Neutrophil (primary cell): ENCODE results near the gene HMGN3.

ENCODE experiments used
- H3K27ac ChIP-seq: fragments of 200-600 bp; sonication (generic); 2 replicates; pipeline ENCODE4 v1.5.1; 2016; ENCODE audit warnings: mild to moderate bottlenecking, moderate library complexity
- H3K27me3 ChIP-seq: fragments of 200-600 bp; sonication (generic); 2 replicates; pipeline ENCODE4 v1.6.0; 2016; ENCODE audit warnings: mild to moderate bottlenecking
- H3K36me3 ChIP-seq: fragments of 200-600 bp; sonication (generic); 2 replicates; pipeline ENCODE4 v1.5.1; 2017
- H3K4me1 ChIP-seq, 2 experiments: fragments of 200-600 bp in 1 of 2; sonication (generic) in 1 of 2; 1 replicate in 1 of 2; 2 replicates in 1 of 2; pipeline versions ENCODE4 v1.5.1 to v1.6.1; 2013 to 2016; ENCODE audit warnings: low read depth in 1 of 2, low read length in 1 of 2, mild to moderate bottlenecking in 1 of 2, moderate library complexity in 1 of 2; ENCODE audit not compliant: control insufficient read depth in 1 of 2, insufficient read depth in 1 of 2
- H3K4me3 ChIP-seq, 2 experiments: fragments of 200-600 bp in 1 of 2; sonication (generic) in 1 of 2; 1 replicate in 1 of 2; 2 replicates in 1 of 2; pipeline ENCODE4 v1.5.1; 2013 to 2016; ENCODE audit warnings: low read depth in 1 of 2, low read length in 1 of 2, mild to moderate bottlenecking in 1 of 2, moderate library complexity in 1 of 2
- H3K9me3 ChIP-seq: fragments of 200-600 bp; sonication (generic); 2 replicates; pipeline ENCODE4 v1.5.1; 2016
- CTCF ChIP-seq: fragments of 200-600 bp; sonication (generic); IDR thresholded peaks from 2 replicates; pipeline ENCODE4 v1.5.1; 2016; ENCODE audit warnings: antibody characterized with exemption

The HMGN3 gene

DNA sequence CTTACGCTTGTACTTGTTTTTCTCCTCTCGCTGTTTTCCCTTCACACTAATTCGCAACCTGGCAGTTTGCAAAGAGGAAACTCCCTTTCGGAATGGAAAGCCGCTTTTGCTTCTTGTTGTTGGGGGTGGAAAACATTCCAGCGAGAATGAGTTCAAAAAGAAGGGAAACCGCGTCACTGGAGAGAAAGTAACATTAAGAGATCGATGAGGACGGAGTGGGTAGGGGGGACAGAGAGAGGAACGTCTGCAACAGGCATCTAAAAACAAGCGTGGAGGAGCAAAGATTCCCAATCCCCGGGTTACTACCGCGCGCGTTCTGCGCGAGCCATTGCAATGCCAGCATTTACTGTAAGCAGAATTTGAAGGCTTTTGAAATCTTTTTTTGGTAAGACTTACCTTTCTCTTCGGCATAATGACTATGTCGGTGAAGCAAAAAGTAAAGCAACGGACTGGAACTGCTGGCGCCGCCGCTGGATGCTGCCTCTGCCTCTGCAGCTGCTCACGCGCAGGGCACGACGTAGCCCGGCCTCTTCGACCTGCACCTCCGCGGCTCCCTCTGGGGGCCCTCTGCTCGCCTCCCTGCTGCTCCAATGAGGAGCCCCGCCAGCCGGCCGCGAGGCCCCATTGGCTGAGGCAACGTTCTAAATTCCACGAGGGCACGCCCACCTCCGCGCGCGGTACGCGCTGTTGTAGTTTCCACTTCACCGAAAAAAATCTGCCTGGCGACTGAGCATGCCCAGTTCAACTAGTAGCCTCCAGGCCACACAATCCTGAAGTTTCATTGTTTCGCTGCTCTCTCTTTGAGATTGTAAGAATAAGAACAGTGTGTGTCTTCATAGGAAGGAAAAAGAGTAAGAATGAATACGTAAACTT, at the start of gene HMGN3:
HMGN3 (minus strand) TSS at position 533 of the 873 bp plus-strand sequence.
- Histone ChIP-seq H3K4me1 (peaks cover 3 to 13% of the 10 kb centered on the region in 2 experiments), H3K4me3 (peak within 1 kb of the TSS; percentile 57 to 58), H3K36me3 (no peaks in the 10 kb centered on the region), H3K9me3 (no peaks in the 10 kb centered on the region), H3K27ac (no peak within 1 kb of the TSS), H3K27me3 (peaks cover 23% of the 10 kb centered on the region)
- no peak for TF ChIP-seq CTCF

GRCh38 chr6:79280756-79281155, 46.3 kb upstream of the HMGN3 start:
- Histone ChIP-seq H3K4me3 (no peak overlapping the region), H3K4me1 (no peaks in the 10 kb centered on the region), H3K9me3 (no peaks in the 10 kb centered on the region), H3K27me3 (no peaks in the 10 kb centered on the region), H3K27ac (no peak overlapping the region), H3K36me3 (no peaks in the 10 kb centered on the region)
- TF ChIP-seq CTCF = no peak

GRCh38 chr6:79277109-79277508, 42.6 kb upstream of the HMGN3 start:
- Histone ChIP-seq H3K4me3 (no peak overlapping the region), H3K4me1 (no peaks in the 10 kb centered on the region), H3K36me3 (no peaks in the 10 kb centered on the region), H3K27ac (no peak overlapping the region), H3K9me3 (no peaks in the 10 kb centered on the region), H3K27me3 (no peaks in the 10 kb centered on the region)
- no peak for TF ChIP-seq CTCF

- Histone ChIP-seq H3K4me3 (no peak overlapping the region), H3K36me3 (no peaks in the 10 kb centered on the region), H3K4me1 (no peaks in the 10 kb centered on the region), H3K27me3 (no peaks in the 10 kb centered on the region), H3K9me3 (no peaks in the 10 kb centered on the region), H3K27ac (no peak overlapping the region)
- TF ChIP-seq CTCF = no peak
These were observed 35.4 kb upstream of the HMGN3 start for GRCh38 chr6:79269877-79270276.

DNA sequence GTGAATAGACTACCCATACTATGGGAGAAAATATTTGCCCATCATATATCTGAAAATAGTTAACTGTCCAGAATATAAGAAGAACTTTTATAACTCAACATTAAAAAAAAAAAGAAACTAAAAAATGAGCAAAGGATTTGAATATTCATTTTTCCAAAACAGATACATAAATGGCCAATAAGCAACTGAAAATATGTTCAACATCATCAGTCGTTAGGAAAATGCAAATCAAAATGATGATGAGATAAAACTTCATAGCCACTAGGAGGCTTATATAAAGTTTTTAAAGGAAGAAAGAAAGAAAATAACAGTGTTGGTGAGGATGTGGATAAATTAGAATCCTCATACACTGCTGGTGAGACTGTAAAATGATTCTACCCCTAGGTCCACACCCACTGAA, 32.6 kb upstream of the HMGN3 start:
- no peaks in the 10 kb centered on the region for H3K36me3 ChIP-seq
- no peaks in the 10 kb centered on the region for H3K4me1 ChIP-seq
- H3K27me3 ChIP-seq = no peaks in the 10 kb centered on the region
- no peaks in the 10 kb centered on the region for H3K9me3 ChIP-seq
- no peak overlapping the region for H3K27ac ChIP-seq
- TF ChIP-seq CTCF = no peak
- H3K4me3 ChIP-seq = no peak overlapping the region
